Neural progenitor cell (in vitro differentiated cells): ENCODE results near the gene KCNAB3. TPM values are rescaled to one million over a fixed set of nuclear protein-coding genes. Genes with fewer than 3 reads are reported as not detected.

Source experiments
- DNase-seq: peaks from one replicate; pipeline ENCODE4 v3.0.0-alpha.2; 2016; ENCODE audit warnings: low spot score
- H2AFZ ChIP-seq: fragments of 200-600 bp; sonication (generic); replicated peaks from 2 replicates; pipeline ENCODE4 v1.6.1; 2016; ENCODE audit warnings: antibody characterized with exemption
- H3F3A ChIP-seq: fragments of 200-600 bp; sonication (generic); 2 replicates; pipeline ENCODE4 v1.6.1; 2016; ENCODE audit warnings: antibody characterized with exemption, low read depth
- H3K27ac ChIP-seq: fragments of 200-600 bp; sonication (generic); 2 replicates; pipeline ENCODE4 v1.5.1; 2016; ENCODE audit warnings: mild to moderate bottlenecking
- H3K27me3 ChIP-seq: fragments of 200-600 bp; sonication (generic); 2 replicates; pipeline ENCODE4 v1.6.1; 2016; ENCODE audit warnings: mild to moderate bottlenecking, moderate library complexity
- H3K36me3 ChIP-seq: fragments of 200-600 bp; sonication (generic); 2 replicates; pipeline ENCODE4 v1.5.1; 2016
- H3K4me1 ChIP-seq: fragments of 200-600 bp; sonication (generic); 2 replicates; pipeline ENCODE4 v1.6.1; 2016; ENCODE audit warnings: mixed run types
- H3K4me2 ChIP-seq: fragments of 200-600 bp; sonication (generic); 2 replicates; pipeline ENCODE4 v1.6.1; 2016
- H3K4me3 ChIP-seq: fragments of 200-600 bp; sonication (generic); 2 replicates; pipeline ENCODE4 v1.5.1; 2016
- H3K79me2 ChIP-seq: fragments of 200-600 bp; sonication (generic); 2 replicates; pipeline ENCODE4 v1.6.1; 2016; ENCODE audit warnings: low read depth
- H3K9ac ChIP-seq: fragments of 200-600 bp; sonication (generic); 2 replicates; pipeline ENCODE4 v1.6.1; 2016
- H3K9me3 ChIP-seq: fragments of 200-600 bp; sonication (generic); 2 replicates; pipeline ENCODE4 v1.5.1; 2016; ENCODE audit warnings: low read depth
- H4K20me1 ChIP-seq: fragments of 200-600 bp; sonication (generic); 2 replicates; pipeline ENCODE4 v1.6.1; 2016; ENCODE audit warnings: low read depth
- H3K27ac Mint-ChIP-seq: 3 replicates; pipeline ENCODE4 v1.8.0; 2021; ENCODE audit warnings: mixed read lengths
- H3K27me3 Mint-ChIP-seq: 2 replicates; pipeline ENCODE4 v1.8.0; 2022; ENCODE audit warnings: low read depth, mild to moderate bottlenecking, inconsistent platforms, moderate library complexity, mixed read lengths; ENCODE audit not compliant: insufficient read depth
- H3K36me3 Mint-ChIP-seq: 3 replicates; pipeline ENCODE4 v1.8.0; 2021; ENCODE audit warnings: mixed read lengths
- H3K4me1 Mint-ChIP-seq: 3 replicates; pipeline ENCODE4 v1.8.0; 2021; ENCODE audit warnings: mixed read lengths
- H3K4me3 Mint-ChIP-seq: 3 replicates; pipeline ENCODE4 v1.8.0; 2021; ENCODE audit warnings: mild to moderate bottlenecking, moderate library complexity, mixed read lengths
- H3K9me3 Mint-ChIP-seq: 3 replicates; pipeline ENCODE4 v1.8.0; 2020; ENCODE audit warnings: mixed read lengths
- CTCF ChIP-seq: fragments of 200-600 bp; sonication (generic); IDR thresholded peaks from 2 replicates; pipeline ENCODE4 v1.5.1; 2017; ENCODE audit warnings: antibody characterized with exemption, mild to moderate bottlenecking
- EZH2 ChIP-seq: fragments of 200-600 bp; sonication (generic); IDR thresholded peaks from 2 replicates; pipeline ENCODE4 v1.6.1; 2017; ENCODE audit warnings: antibody characterized with exemption, mild to moderate bottlenecking, moderate library complexity
- EZH2phosphoT487 ChIP-seq: fragments of 200-600 bp; sonication (generic); IDR thresholded peaks from 2 replicates; pipeline ENCODE4 v1.6.1; 2017; ENCODE audit warnings: antibody characterized with exemption
- total RNA-seq: library from RNA; depleted of rRNA; stranded (reverse); fragments of >200 nt; gene quantifications from 2 replicates; pipeline ENCODE4 v1.2.3, GENCODE V29; 2015; ENCODE audit warnings: low replicate concordance

KCNAB3 gene
- total RNA-seq, 1 donor from 2014 or later = 1.0 TPM

GRCh38 chr17:7932949-7933348 is 3.3 kb upstream of the KCNAB3 start:
- H3K27me3 ChIP-seq = peaks cover 17% of the 10 kb centered on the region
- H2AFZ ChIP-seq = no peak overlapping the region
- peak overlapping the region; percentile 73 for H3K4me3 ChIP-seq
- H3K27me3 Mint-ChIP-seq = peaks cover 7% of the 10 kb centered on the region
- TF ChIP-seq EZH2 (no peak), CTCF (no peak), EZH2phosphoT487 (no peak)
- H3K36me3 Mint-ChIP-seq = peaks cover 21% of the 10 kb centered on the region
- peak overlapping the region; percentile 63 for H3K9ac ChIP-seq
- H3K79me2 ChIP-seq = peaks cover 10% of the 10 kb centered on the region
- no peaks in the 10 kb centered on the region for H3F3A ChIP-seq
- no peaks in the 10 kb centered on the region for H3K9me3 ChIP-seq
- H4K20me1 ChIP-seq = peaks cover 21% of the 10 kb centered on the region
- H3K36me3 ChIP-seq = no peaks in the 10 kb centered on the region
- peak overlapping the region; percentile 86 for H3K4me2 ChIP-seq
- peak; percentile 67 for DNase-seq
- H3K4me1 ChIP-seq = peaks cover 9% of the 10 kb centered on the region
- peak overlapping the region; percentile 99 for H3K4me3 Mint-ChIP-seq
- H3K27ac Mint-ChIP-seq = peak overlapping the region; percentile 97
- H3K4me1 Mint-ChIP-seq = peaks cover 49% of the 10 kb centered on the region
- no peaks in the 10 kb centered on the region for H3K9me3 Mint-ChIP-seq
- H3K27ac ChIP-seq = no peak overlapping the region

DNA sequence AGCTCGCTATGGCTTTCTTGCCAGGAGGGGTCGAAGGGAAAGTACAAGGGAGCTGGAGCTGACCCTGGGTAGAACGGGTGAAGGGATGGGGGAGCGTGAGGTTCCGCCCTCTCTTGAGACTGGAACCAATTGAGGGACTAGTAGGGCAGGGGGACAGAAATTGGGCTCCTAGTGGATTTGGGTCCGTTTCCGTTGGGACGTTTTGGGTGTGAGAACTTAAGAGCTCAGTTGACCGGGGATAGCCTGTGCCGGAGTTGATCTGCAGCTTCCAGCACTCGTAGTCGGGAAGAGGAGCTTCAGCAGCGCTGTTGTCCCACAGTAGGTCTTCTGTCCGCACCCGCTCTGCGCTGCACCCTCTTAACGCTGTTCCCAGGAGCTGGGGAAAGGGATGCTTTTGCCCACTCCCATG is 2.8 kb upstream of the KCNAB3 start:
- H3K4me1 ChIP-seq = peaks cover 9% of the 10 kb centered on the region
- TF ChIP-seq CTCF (no peak), EZH2phosphoT487 (no peak), EZH2 (no peak)
- peak; percentile 59 for DNase-seq

GRCh38 chr17:7931709-7932482 is 2.2 kb upstream of the KCNAB3 start, which contains the start of the genes CNTROB and TRAPPC1:
CNTROB (plus strand) TSS chr17:7932206; CDS start chr17:7933080, 874 bp downstream.
TRAPPC1 (minus strand) TSS chr17:7931946; CDS start chr17:7931829, 117 bp downstream.
- Histone ChIP-seq H3K4me3 (peak within 1 kb of the TSS; percentile 73), H3K36me3 (no peaks in the 10 kb centered on the region), H3K9ac (peak within 1 kb of the TSS; percentile 63), H4K20me1 (peaks cover 21% of the 10 kb centered on the region), H3K79me2 (peaks cover 10% of the 10 kb centered on the region), H3K4me2 (peak within 1 kb of the TSS; percentile 88), H3K4me1 (peaks cover 9% of the 10 kb centered on the region), H3K9me3 (no peaks in the 10 kb centered on the region), H2AFZ (peak within 1 kb of the TSS; percentile 79), H3K27ac (no peak within 1 kb of the TSS), H3F3A (no peaks in the 10 kb centered on the region), H3K27me3 (peaks cover 28% of the 10 kb centered on the region)
- H3K36me3 Mint-ChIP-seq = peaks cover 18% of the 10 kb centered on the region
- H3K27ac Mint-ChIP-seq = peak within 1 kb of the TSS; percentile 97
- H3K9me3 Mint-ChIP-seq = no peaks in the 10 kb centered on the region
- peaks cover 7% of the 10 kb centered on the region for H3K27me3 Mint-ChIP-seq
- TF ChIP-seq EZH2phosphoT487 = no peak
- no peak for TF ChIP-seq EZH2
- TF ChIP-seq CTCF = no peak
- DNase-seq = peak; percentile 98
- H3K4me3 Mint-ChIP-seq = peak within 1 kb of the TSS; percentile 99
- peaks cover 50% of the 10 kb centered on the region for H3K4me1 Mint-ChIP-seq

More for the DNA sequence above, 2.8 kb upstream of the KCNAB3 start:
- Histone ChIP-seq H4K20me1 (peaks cover 21% of the 10 kb centered on the region), H3K9me3 (no peaks in the 10 kb centered on the region), H2AFZ (peak overlapping the region; percentile 79), H3K36me3 (no peaks in the 10 kb centered on the region), H3K4me3 (peak overlapping the region; percentile 73), H3K79me2 (peaks cover 10% of the 10 kb centered on the region), H3K9ac (peak overlapping the region; percentile 63), H3K27ac (no peak overlapping the region), H3K4me2 (peak overlapping the region; percentile 86), H3F3A (no peaks in the 10 kb centered on the region), H3K27me3 (peaks cover 22% of the 10 kb centered on the region)
- H3K27me3 Mint-ChIP-seq = peaks cover 7% of the 10 kb centered on the region
- H3K9me3 Mint-ChIP-seq = no peaks in the 10 kb centered on the region
- H3K27ac Mint-ChIP-seq = peak overlapping the region; percentile 97
- peaks cover 22% of the 10 kb centered on the region for H3K36me3 Mint-ChIP-seq
- H3K4me1 Mint-ChIP-seq = peaks cover 50% of the 10 kb centered on the region
- H3K4me3 Mint-ChIP-seq = peak overlapping the region; percentile 99
